Measurements from ENCODE around the gene E2F7. TPM values are rescaled to one million over a fixed set of nuclear protein-coding genes. Genes with fewer than 3 reads are reported as not detected.

Gene E2F7
- total and polyA plus RNA-seq, 2 of the 13 experiments (the other 11 are each of a cell fraction or from before 2014, with no cell fraction given): 1.7 to 7.3 TPM

- BruUV-seq (replicated peaks): no TSS peak
- Histone ChIP-seq H3K27me3 (ENCODE audit: control insufficient read depth in 1 of 2, insufficient read depth in 2 of 2, low read length in 2 of 2) (no peaks in the 10 kb centered on the region; a peak in 1 of 5 replicates), H3K9me3 (ENCODE audit: low read length) (no peaks in the 10 kb centered on the region), H3K36me3 (replicated peaks in 1 of 2; ENCODE audit: control insufficient read depth in 1 of 2, insufficient read depth in 2 of 2, low read length in 2 of 2) (no peaks in the 10 kb centered on the region), H3K4me1 (ENCODE audit: insufficient read depth, low read length) (no peaks in the 10 kb centered on the region), H3K79me2 (ENCODE audit: insufficient read depth, low read length) (no peaks in the 10 kb centered on the region), H4K20me1 (ENCODE audit: insufficient read depth, low read length) (no peaks in the 10 kb centered on the region), H3K4me2 (ENCODE audit: low read depth, low read length) (no peak overlapping the region), H2AFZ (ENCODE audit: low read length) (no peak overlapping the region), H3K27ac (ENCODE audit: extremely low read length, insufficient read depth, low read length) (no peak overlapping the region), H3K9ac (ENCODE audit: insufficient read depth, low read depth, low read length) (no peak overlapping the region), H3K4me3 (replicated peaks in 1 of 3; ENCODE audit: insufficient read depth in 1 of 3, low read depth in 2 of 3, low read length in 3 of 3) (no peak overlapping the region)
- in situ Hi-C loops (cut with HindIII; ENCODE audit: extremely low pct_ligation_motif_present, low pct_unique_long_range_greater_than_20kb) (no loop called here), intact Hi-C loops (cut with micrococcal nuclease; ENCODE audit: unreplicated experiment) (no loop called here)
- CTCF ChIA-PET (ENCODE audit: low intra/inter-chr PET ratio, low total read pairs): no interaction called here
- WGBS (ENCODE audit: low lambda C conversion rate): 43% methylated on average over 1 of the region's 1 CpG
- no peak for FAIRE-seq
- POLR2A ChIA-PET: no interaction called here
- no peak for ATAC-seq
- no peak for DNase-seq (ENCODE audit: low spot score)
- TF ChIP-seq ZFYVE20 (CRISPR knock-in tag; IDR thresholded peaks at IDR 0.05; ENCODE audit: borderline replicate concordance, low read depth): no peak
- TF ChIP-seq BCL6 (CRISPR knock-in tag; IDR thresholded peaks at IDR 0.05): no peak
- TF ChIP-seq ZNF605 (CRISPR knock-in tag; IDR thresholded peaks at IDR 0.05): no peak
- no peak for TF ChIP-seq ZSCAN29 (CRISPR knock-in tag; conservative IDR thresholded peaks at IDR 0.05)
- TF ChIP-seq, protein P1, sequence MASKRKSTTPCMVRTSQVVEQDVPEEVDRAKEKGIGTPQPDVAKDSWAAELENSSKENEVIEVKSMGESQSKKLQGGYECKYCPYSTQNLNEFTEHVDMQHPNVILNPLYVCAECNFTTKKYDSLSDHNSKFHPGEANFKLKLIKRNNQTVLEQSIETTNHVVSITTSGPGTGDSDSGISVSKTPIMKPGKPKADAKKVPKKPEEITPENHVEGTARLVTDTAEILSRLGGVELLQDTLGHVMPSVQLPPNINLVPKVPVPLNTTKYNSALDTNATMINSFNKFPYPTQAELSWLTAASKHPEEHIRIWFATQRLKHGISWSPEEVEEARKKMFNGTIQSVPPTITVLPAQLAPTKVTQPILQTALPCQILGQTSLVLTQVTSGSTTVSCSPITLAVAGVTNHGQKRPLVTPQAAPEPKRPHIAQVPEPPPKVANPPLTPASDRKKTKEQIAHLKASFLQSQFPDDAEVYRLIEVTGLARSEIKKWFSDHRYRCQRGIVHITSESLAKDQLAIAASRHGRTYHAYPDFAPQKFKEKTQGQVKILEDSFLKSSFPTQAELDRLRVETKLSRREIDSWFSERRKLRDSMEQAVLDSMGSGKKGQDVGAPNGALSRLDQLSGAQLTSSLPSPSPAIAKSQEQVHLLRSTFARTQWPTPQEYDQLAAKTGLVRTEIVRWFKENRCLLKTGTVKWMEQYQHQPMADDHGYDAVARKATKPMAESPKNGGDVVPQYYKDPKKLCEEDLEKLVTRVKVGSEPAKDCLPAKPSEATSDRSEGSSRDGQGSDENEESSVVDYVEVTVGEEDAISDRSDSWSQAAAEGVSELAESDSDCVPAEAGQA (IDR thresholded peaks at IDR 0.05; ENCODE audit: low read depth): no peak
- TF ChIP-seq, protein P1 (CRISPR knock-in tag; IDR thresholded peaks at IDR 0.05; ENCODE audit: borderline replicate concordance): no peak
- TF ChIP-seq KAT2B (IDR thresholded peaks at IDR 0.05; ENCODE audit: borderline replicate concordance, low read depth, low read length): no peak
- TF ChIP-seq, protein P2, sequence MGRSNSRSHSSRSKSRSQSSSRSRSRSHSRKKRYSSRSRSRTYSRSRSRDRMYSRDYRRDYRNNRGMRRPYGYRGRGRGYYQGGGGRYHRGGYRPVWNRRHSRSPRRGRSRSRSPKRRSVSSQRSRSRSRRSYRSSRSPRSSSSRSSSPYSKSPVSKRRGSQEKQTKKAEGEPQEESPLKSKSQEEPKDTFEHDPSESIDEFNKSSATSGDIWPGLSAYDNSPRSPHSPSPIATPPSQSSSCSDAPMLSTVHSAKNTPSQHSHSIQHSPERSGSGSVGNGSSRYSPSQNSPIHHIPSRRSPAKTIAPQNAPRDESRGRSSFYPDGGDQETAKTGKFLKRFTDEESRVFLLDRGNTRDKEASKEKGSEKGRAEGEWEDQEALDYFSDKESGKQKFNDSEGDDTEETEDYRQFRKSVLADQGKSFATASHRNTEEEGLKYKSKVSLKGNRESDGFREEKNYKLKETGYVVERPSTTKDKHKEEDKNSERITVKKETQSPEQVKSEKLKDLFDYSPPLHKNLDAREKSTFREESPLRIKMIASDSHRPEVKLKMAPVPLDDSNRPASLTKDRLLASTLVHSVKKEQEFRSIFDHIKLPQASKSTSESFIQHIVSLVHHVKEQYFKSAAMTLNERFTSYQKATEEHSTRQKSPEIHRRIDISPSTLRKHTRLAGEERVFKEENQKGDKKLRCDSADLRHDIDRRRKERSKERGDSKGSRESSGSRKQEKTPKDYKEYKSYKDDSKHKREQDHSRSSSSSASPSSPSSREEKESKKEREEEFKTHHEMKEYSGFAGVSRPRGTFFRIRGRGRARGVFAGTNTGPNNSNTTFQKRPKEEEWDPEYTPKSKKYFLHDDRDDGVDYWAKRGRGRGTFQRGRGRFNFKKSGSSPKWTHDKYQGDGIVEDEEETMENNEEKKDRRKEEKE (IDR thresholded peaks at IDR 0.05): no peak
- TF ChIP-seq U2AF2 (IDR thresholded peaks at IDR 0.05; ENCODE audit: low read depth, low read length): no peak
- TF ChIP-seq, protein P3, sequence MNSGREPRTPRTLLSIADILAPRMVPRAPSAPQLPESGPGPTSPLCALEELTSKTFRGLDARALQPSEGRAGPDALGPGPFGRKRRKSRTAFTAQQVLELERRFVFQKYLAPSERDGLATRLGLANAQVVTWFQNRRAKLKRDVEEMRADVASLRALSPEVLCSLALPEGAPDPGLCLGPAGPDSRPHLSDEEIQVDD (CRISPR knock-in tag; IDR thresholded peaks at IDR 0.05; ENCODE audit: borderline replicate concordance): no peak
- TF ChIP-seq ZFP90 (CRISPR knock-in tag; IDR thresholded peaks at IDR 0.05; ENCODE audit: borderline replicate concordance): no peak
- no peak for TF ChIP-seq NR2C2 (CRISPR knock-in tag; IDR thresholded peaks at IDR 0.05; ENCODE audit: borderline replicate concordance)
These were observed 38.9 kb upstream of the E2F7 start for GRCh38 chr12:77104286-77104685.
